Measurements from ENCODE around the gene FARP1. TPM values are rescaled to one million over a fixed set of nuclear protein-coding genes. Genes with fewer than 3 reads are reported as not detected.

FARP1 gene
- total RNA-seq, 1 donor from 2014 or later: 128 TPM

DNA sequence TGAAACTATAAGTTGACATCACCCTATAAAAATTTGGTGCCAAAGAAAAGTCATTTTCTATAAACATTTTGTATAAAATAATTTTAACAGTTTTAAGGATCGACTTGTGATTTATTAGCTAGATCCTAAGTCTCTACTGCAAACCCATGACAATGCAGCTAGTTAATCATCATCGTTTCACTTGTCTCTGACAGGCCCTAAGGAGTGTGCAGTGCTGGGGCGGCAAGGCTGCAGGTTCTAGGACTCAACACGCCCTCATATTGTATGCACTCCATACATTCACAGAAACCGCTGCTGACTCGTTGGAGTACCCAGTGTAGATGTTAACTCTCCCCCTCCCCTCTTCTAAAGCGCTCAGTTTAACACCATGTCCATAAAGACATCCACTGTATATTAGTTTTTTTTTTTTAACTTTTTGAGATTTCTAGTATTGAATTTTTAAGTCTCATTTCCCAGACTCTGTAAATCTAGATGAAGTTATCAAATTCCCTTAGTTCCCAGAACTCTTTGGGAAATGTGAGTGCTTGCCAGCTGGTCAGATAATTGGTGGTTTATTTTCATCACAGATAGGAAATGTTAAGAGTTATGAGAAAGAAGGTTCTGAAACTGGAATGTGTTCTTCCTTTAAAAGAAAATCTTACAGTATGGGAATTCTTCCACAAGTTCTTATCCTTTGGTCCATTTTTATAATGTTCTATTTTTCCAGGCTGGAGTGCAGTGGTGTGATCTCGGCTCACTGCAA is 197.0 kb downstream of the FARP1 start:
- Histone ChIP-seq H4K20me1 (ENCODE audit: insufficient read depth, low read length) (peaks cover 35% of the 10 kb centered on the region), H3K4me1 (ENCODE audit: insufficient read depth, low read length) (no peaks in the 10 kb centered on the region), H3K27ac (ENCODE audit: low read depth, low read length) (no peak overlapping the region), H3K9ac (ENCODE audit: low read length) (no peak overlapping the region), H3K4me3 (ENCODE audit: insufficient read depth, low read depth, low read length) (no peak overlapping the region), H3K9me3 (ENCODE audit: insufficient read depth, low read depth, low read length) (no peaks in the 10 kb centered on the region), H3K4me2 (ENCODE audit: low read length) (no peak overlapping the region), H3K36me3 (ENCODE audit: insufficient read depth, low read length) (peaks cover 3% of the 10 kb centered on the region), H3K27me3 (ENCODE audit: insufficient read depth, low read length) (no peaks in the 10 kb centered on the region), H3K79me2 (ENCODE audit: insufficient read depth, low read length) (peaks cover 3% of the 10 kb centered on the region), H2AFZ (ENCODE audit: low read depth, low read length) (no peak overlapping the region)
- no peak for TF ChIP-seq EZH2 (IDR thresholded peaks at IDR 0.05; ENCODE audit: insufficient read depth, low read length)
- TF ChIP-seq, protein P1, sequence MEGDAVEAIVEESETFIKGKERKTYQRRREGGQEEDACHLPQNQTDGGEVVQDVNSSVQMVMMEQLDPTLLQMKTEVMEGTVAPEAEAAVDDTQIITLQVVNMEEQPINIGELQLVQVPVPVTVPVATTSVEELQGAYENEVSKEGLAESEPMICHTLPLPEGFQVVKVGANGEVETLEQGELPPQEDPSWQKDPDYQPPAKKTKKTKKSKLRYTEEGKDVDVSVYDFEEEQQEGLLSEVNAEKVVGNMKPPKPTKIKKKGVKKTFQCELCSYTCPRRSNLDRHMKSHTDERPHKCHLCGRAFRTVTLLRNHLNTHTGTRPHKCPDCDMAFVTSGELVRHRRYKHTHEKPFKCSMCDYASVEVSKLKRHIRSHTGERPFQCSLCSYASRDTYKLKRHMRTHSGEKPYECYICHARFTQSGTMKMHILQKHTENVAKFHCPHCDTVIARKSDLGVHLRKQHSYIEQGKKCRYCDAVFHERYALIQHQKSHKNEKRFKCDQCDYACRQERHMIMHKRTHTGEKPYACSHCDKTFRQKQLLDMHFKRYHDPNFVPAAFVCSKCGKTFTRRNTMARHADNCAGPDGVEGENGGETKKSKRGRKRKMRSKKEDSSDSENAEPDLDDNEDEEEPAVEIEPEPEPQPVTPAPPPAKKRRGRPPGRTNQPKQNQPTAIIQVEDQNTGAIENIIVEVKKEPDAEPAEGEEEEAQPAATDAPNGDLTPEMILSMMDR (IDR thresholded peaks at IDR 0.05; ENCODE audit: insufficient read depth, low read depth, low read length): no peak
- FAIRE-seq: no peak
- peak; percentile 16 for DNase-seq (ENCODE audit: low read depth)
- H3K36me3 Mint-ChIP-seq (ENCODE audit: low read depth, unreplicated experiment): peaks cover 3% of the 10 kb centered on the region
- H3K9me3 Mint-ChIP-seq (ENCODE audit: unreplicated experiment): peaks cover 5% of the 10 kb centered on the region
- peaks cover 10% of the 10 kb centered on the region for H3K4me1 Mint-ChIP-seq (ENCODE audit: low read depth, unreplicated experiment)
- H3K4me3 Mint-ChIP-seq (ENCODE audit: unreplicated experiment): no peak overlapping the region
- no peaks in the 10 kb centered on the region for H3K27me3 Mint-ChIP-seq (ENCODE audit: low read depth, unreplicated experiment)
- H3K27ac Mint-ChIP-seq (ENCODE audit: unreplicated experiment): no peak overlapping the region

DNA sequence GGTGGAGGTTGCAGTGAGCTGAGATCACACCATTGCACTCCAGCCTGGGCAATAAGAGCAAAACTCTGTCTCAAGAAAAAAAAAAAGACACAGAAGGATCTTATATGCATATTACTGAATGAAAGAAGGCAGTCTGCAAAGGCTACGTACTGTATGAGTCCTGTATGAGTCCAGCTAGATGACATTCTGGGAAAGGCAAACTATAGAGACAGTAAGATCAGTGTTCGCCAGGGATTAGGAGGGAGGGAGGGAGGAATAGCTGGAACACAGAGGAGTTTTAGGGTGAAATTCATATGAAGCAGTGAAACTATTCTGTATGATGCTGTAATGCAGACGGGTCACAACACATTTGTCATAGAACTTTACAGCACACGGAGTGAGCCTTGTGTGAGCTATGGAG is 200.1 kb downstream of the FARP1 start:
- TF ChIP-seq, protein P1 (IDR thresholded peaks at IDR 0.05; ENCODE audit: insufficient read depth, low read depth, low read length): no peak
- TF ChIP-seq EZH2 (IDR thresholded peaks at IDR 0.05; ENCODE audit: insufficient read depth, low read length): no peak
- no peak overlapping the region for H3K27ac Mint-ChIP-seq (ENCODE audit: unreplicated experiment)
- H3K4me3 Mint-ChIP-seq (ENCODE audit: unreplicated experiment): no peak overlapping the region
- no peaks in the 10 kb centered on the region for H3K4me1 ChIP-seq (ENCODE audit: insufficient read depth, low read length)
- H3K36me3 Mint-ChIP-seq (ENCODE audit: low read depth, unreplicated experiment): peaks cover 7% of the 10 kb centered on the region
- peaks cover 3% of the 10 kb centered on the region for H3K36me3 ChIP-seq (ENCODE audit: insufficient read depth, low read length)
- H3K27ac ChIP-seq (ENCODE audit: low read depth, low read length): no peak overlapping the region
- H3K9ac ChIP-seq (ENCODE audit: low read length): no peak overlapping the region
- H3K9me3 ChIP-seq (ENCODE audit: insufficient read depth, low read depth, low read length): no peaks in the 10 kb centered on the region
- no peak overlapping the region for H3K4me3 ChIP-seq (ENCODE audit: insufficient read depth, low read depth, low read length)
- H3K79me2 ChIP-seq (ENCODE audit: insufficient read depth, low read length): peaks cover 3% of the 10 kb centered on the region
- H2AFZ ChIP-seq (ENCODE audit: low read depth, low read length): no peak overlapping the region
- no peaks in the 10 kb centered on the region for H3K27me3 ChIP-seq (ENCODE audit: insufficient read depth, low read length)
- peaks cover 10% of the 10 kb centered on the region for H3K4me1 Mint-ChIP-seq (ENCODE audit: low read depth, unreplicated experiment)
- DNase-seq (ENCODE audit: low read depth): no peak
- no peak overlapping the region for H3K4me2 ChIP-seq (ENCODE audit: low read length)
- H3K9me3 Mint-ChIP-seq (ENCODE audit: unreplicated experiment): peaks cover 1% of the 10 kb centered on the region
- H3K27me3 Mint-ChIP-seq (ENCODE audit: low read depth, unreplicated experiment): no peaks in the 10 kb centered on the region
- peaks cover 24% of the 10 kb centered on the region for H4K20me1 ChIP-seq (ENCODE audit: insufficient read depth, low read length)
- FAIRE-seq: no peak

DNA sequence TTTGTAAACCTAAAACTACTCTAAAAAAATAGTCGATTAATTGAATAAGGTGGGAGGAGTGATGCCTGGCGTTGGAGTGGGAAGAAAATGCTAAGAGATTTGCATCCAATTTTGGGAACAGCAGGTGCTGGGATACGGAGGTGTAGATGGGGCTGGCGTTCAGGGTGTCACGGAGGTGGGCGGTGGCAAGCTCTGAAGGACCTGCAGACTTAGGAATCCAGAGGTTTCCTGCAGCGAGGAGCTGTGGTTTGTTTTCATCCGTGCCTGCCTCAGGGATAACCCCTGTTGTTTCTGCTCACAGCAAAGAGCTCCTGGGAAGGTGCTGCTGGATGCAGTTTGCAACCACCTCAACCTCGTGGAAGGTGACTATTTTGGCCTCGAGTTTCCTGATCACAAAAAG is 200.6 kb downstream of the FARP1 start:
- Histone ChIP-seq H3K9ac (ENCODE audit: low read length) (no peak overlapping the region), H3K79me2 (ENCODE audit: insufficient read depth, low read length) (peaks cover 3% of the 10 kb centered on the region), H4K20me1 (ENCODE audit: insufficient read depth, low read length) (peaks cover 24% of the 10 kb centered on the region), H3K27ac (ENCODE audit: low read depth, low read length) (no peak overlapping the region), H2AFZ (ENCODE audit: low read depth, low read length) (no peak overlapping the region), H3K4me2 (ENCODE audit: low read length) (no peak overlapping the region), H3K9me3 (ENCODE audit: insufficient read depth, low read depth, low read length) (no peaks in the 10 kb centered on the region), H3K36me3 (ENCODE audit: insufficient read depth, low read length) (peaks cover 3% of the 10 kb centered on the region), H3K4me1 (ENCODE audit: insufficient read depth, low read length) (no peaks in the 10 kb centered on the region), H3K27me3 (ENCODE audit: insufficient read depth, low read length) (no peaks in the 10 kb centered on the region), H3K4me3 (ENCODE audit: insufficient read depth, low read depth, low read length) (no peak overlapping the region)
- no peak for FAIRE-seq
- H3K4me3 Mint-ChIP-seq (ENCODE audit: unreplicated experiment): no peak overlapping the region
- H3K4me1 Mint-ChIP-seq (ENCODE audit: low read depth, unreplicated experiment): peaks cover 8% of the 10 kb centered on the region
- no peak for TF ChIP-seq EZH2 (IDR thresholded peaks at IDR 0.05; ENCODE audit: insufficient read depth, low read length)
- TF ChIP-seq, protein P1 (IDR thresholded peaks at IDR 0.05; ENCODE audit: insufficient read depth, low read depth, low read length): no peak
- H3K36me3 Mint-ChIP-seq (ENCODE audit: low read depth, unreplicated experiment): peaks cover 10% of the 10 kb centered on the region
- no peak for DNase-seq (ENCODE audit: low read depth)
- H3K27ac Mint-ChIP-seq (ENCODE audit: unreplicated experiment): no peak overlapping the region
- H3K27me3 Mint-ChIP-seq (ENCODE audit: low read depth, unreplicated experiment): no peaks in the 10 kb centered on the region
- H3K9me3 Mint-ChIP-seq (ENCODE audit: unreplicated experiment): peaks cover 1% of the 10 kb centered on the region

Data from astrocyte (in vitro differentiated cells and primary cell).